GM18505 (cell line): ENCODE measurements around the gene SEPTIN7.
A peak's percentile ranks its signal among the peaks of the same experiment; 100 is the strongest.

Source experiments
- ATAC-seq: cut with Tn5 transposase; IDR thresholded peaks from one replicate; pipeline ENCODE4 v1.9.1; 2021; ENCODE audit not compliant: unreplicated experiment
- POLR2A ChIP-seq: IDR thresholded peaks from 4 replicates; pipeline ENCODE4 v1.6.1; 2011; ENCODE audit warnings: borderline replicate concordance; ENCODE audit not compliant: insufficient read depth, insufficient read length; ENCODE audit errors: extremely low read depth

Gene SEPTIN7

DNA sequence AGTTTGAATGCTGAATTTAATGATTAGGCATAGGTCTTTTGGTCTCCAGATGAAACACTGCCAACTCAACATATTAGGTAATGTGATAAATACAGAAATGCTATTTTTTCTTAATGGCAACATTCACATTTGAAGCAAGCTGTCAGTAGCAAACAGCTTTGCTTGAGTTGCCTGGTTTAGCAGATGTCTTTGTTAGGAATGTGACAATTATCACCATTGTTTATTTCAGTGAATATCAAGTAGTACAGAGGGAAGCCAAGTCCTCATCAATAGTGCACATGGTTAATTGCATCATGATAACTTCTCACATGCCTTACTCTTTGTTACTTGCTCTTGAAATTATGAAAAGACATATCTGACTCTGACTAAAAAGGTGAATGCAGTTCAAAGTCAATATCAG lies 23.7 kb upstream of the SEPTIN7 start:
- TF ChIP-seq POLR2A = no peak

DNA sequence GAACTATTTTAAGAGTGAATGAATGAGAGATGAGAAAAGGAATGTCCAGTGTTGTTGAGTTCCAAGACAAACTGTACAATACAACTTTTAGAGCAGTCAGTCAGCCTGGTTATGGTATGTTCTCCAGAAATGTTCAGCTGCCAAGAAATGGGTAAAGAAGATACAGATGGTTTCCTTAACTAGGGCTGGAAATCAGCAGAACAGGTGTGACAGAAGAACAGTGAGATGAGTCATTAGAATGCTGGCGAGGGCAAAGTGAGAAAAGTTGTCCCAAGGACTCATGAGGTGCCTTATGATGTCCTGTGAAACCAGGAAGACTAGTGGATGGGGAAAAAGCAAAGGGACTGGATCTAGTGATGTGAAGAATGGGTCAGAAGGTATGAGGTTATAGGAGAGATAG lies 20.8 kb upstream of the SEPTIN7 start:
- ATAC-seq = no peak
- TF ChIP-seq POLR2A = no peak

More for the DNA sequence above, 23.7 kb upstream of the SEPTIN7 start:
- no peak for ATAC-seq

DNA sequence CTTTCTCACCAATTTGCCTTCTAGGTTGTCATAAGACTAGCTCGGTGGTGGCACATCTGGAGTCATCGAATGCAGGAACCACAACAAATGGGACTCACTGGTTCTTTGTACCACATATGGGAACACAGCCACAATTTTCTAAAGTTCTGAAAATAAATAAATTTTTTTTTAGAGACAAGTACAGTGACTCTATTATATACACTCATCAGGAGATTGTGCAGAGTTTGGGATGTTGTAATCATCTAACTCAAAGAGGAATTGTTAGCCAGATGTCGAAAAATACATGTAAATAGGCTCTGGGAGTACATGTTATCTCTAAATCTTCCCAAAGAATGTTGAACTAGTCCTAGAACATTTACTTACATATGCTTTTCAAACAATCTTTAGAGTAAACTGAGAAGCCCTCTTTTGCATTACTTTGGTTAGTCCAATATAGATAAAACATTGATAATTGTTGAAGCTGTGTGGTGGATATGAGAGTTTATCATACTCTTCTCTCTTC lies 19.6 kb upstream of the SEPTIN7 start:
- ATAC-seq = no peak
- TF ChIP-seq POLR2A = no peak

DNA sequence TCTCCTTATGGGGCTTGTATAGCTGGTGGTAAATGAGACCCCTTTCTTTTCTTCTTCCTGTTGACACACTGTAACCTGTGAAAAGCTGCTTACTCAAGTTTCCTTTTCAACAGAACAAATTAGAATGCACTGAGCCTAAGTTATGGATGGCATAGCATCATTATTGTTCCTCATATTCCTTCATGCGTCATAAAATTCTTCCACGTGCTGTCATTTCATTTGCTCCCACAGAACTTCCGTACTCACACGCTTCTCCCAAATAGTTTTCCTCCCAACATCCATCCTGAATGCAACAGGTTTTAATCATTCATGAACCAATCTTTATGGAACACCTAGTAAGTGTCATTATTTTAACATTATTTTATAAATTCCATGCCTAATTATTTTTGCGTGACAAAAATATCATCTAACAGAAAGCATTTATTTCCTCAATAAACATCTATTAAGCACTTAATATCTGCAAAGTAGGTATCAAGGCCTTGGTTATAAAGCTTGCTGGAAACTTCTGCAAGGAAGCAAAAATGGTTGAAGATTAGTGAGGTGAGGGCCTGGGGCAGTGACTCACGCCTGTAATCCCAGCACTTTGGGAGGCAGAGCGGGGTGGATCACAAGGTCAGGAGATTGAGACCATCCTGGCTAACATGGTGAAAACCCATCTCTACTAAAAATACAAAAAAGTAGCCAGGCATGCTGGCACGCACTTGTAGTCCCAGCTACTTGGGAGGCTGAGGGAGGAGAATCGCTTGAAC lies 18.9 kb upstream of the SEPTIN7 start:
- no peak for TF ChIP-seq POLR2A
- no peak for ATAC-seq

DNA sequence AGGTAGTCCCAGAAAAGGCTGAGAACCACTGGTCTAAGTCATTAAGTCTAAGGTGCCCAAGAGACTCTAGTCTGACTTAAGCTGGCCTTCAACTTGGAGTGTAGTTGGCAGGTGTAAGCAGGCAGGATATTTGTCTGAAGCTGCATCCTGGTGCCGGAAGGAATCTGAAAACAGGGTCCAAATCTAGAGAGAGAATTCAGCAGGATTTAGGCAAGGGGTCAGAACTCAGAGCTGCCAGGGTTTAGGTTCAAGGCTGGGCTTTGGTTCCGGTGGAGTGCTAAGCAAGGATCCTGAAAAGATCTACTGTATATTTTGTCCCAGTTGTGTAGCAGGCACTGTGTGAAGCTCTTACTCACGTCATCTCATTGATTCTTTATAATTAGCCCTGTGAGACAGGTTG lies 16.5 kb upstream of the SEPTIN7 start:
- TF ChIP-seq POLR2A = no peak
- no peak for ATAC-seq

DNA sequence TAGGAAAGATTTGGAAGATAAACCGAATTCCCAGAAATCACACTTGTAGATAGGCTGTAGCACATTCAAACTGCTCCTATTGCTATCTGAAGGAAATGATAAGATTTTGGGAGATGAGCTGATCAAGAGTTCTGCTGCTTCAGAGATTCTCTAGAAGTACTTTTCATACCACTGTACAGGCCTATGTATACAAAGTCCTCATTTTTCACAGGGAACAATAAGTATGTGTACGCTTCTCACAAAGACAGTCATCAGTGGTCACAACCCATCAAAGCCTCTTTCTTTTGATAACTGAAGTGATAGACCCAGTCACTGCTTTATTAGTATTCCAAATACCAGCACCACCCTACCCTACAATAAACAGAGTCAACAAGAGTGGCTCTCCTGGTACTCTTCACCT lies 15.6 kb upstream of the SEPTIN7 start:
- TF ChIP-seq POLR2A = no peak
- ATAC-seq = no peak

DNA sequence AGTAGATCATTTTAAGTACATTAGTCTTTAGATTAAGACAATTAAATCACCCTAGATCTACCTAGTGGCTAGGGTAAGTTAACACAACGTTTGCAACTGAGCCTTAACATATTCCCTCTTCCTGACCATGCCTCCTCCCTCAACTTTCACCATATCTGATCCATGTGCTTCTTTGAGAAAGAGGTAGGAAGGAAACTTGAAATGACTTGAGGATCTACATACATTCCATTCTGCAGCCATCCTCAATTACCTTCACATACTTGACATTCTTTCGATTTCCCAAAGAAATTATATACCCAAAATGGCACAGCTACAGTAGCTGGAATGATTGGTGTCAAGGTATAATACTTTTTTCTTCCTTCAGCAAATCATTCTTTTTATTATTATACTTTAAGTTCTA lies 12.9 kb upstream of the SEPTIN7 start:
- no peak for ATAC-seq
- no peak for TF ChIP-seq POLR2A

DNA sequence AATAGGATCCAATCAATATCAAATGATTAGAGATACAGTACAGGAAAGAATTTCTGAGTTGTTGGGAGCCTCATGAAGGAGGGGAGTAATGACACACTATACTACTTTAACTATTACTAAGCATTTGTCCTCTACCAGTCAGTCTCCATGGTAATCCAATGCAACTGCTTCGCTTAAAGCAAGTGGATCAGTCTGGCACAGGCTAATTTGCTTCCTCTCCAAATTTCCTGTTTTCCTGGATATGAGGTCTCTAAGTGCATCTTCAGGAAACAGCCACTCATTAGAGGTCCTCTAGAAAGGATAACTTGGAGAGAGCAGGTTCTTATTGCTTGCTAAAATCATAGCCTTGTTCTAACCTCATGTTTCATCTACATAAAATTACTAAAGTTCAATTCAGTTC lies 8.4 kb upstream of the SEPTIN7 start:
- TF ChIP-seq POLR2A = no peak
- ATAC-seq = no peak

DNA sequence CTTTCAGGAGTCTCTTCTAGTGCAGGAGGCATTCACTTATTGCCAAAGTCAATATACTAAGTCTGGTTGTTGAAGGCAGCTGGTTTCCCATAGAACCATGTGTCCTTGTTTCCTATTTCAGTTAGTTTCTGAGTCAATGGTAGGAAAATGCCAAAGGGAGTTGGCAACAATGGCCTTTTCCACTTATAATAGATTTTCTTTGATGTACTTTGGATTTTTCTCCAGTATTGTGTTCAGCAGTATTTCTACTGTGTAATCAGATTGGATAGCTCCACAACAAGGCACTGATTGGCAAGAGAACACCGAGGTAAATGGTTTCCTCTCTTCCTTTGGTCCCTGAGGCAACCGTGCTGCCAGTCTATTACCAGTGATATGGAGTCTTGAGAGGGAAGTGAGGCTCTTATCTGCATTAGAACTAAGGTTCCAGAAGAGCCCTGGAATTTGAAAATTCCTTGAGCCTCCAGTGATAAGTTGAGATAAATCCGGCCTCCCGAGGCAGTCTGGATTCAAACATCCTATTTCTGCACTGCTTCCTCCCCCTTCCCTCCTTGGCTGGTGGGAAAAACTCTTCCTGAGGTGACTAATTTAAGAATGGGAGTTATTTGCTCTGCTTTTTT lies 7.9 kb upstream of the SEPTIN7 start:
- ATAC-seq = no peak

DNA sequence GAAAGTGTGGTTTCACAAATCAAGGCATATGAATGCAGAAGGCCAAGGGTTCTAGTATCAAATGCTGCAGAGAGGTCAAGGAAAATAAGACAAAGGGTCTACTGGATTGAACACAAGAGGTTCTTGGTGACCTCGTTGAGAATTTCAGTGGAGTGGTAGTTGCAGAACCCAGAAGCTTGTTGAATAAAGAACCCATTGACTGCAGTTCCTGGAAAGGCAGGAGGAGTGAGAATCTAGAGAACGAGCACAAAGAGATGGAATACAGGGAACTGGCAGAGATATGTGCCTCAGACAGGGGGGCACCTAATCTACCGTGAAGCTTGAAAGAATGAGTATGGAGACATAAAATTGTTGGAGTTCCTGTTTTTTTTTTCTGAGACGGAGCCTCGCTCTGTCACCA lies 3.5 kb upstream of the SEPTIN7 start:
- no peak for ATAC-seq
- no peak for TF ChIP-seq POLR2A

More for the DNA sequence above, 7.9 kb upstream of the SEPTIN7 start:
- no peak for TF ChIP-seq POLR2A

DNA sequence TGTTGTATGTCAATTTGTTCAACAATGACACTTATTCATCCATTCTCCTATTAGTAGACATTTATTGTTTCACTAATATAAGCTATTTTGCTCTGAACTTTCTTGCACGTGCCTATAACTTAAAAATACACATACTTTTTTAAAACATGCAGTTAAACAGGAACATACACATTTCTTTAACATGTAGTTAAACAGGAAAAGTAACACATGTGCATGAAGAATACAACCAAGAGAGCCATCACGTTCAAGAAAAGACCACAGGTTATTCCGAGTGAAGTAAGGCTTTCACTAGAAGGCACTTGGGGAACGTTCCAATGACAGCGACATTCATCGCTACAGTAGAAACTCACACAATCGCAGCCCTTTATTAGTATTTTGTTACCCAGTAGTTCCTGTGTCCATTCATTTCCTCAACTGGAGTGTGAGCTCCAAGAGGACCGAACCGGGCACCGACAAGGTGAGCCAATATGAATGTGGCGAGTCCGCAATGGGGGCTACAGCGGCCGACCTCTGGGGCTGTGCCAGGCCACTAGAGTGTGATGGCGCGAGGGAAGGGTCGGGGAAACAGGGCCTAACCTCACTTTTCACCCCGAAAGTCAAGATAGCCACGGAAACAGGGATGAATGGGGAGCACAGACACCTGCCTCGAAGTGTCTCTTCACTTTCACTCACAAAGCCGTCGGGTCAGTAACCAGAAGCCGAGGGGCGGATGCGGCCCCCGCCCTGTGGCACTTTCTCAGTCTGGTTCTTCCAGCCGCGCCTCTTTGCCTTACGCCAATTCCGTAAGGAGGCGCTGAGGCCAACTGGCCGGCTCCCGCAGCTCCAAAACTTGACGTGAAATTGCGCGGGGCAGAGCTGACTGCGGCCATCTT lies 775 bp upstream of the SEPTIN7 start:
- peak; percentile 88 for TF ChIP-seq POLR2A
- peak; percentile 49 for ATAC-seq

DNA sequence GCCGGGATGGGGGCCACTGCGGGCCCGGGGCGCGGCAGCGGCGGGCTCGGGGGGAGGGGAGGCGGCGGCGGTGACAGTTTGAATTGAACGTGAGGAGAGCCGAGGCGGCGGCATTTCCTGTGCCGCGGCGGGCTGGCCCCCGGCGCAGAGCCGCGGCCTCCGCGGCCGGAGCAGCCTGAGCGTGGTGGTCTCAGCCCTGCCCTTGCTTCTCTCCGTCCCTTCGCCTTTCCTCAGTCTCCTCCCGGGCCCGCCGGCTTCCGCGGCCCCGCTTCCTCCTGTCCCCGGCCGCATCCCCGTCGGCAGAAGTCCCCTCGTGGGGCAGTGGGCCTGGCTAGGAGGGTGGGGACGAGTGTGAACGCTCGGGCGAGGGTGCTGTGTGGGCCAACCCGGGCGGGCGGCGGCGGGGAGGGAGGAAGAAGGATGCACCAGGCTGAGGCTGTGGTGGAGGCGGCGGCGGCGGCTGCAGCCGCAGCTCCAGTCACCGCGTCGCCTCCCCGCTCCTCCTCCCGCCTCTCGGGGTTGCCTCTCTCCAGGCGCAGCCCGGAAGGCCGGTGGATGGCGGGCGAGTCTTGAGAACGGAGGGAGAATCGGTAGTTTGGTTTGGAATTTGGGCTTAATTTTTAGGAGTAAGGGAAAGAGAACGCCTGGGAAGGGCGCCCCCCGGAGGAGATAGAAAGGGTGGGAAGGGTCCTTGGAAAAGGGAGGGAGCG lies 690 bp downstream of the SEPTIN7 start:
- ATAC-seq = peak; percentile 29
- TF ChIP-seq POLR2A = peak; percentile 58

DNA sequence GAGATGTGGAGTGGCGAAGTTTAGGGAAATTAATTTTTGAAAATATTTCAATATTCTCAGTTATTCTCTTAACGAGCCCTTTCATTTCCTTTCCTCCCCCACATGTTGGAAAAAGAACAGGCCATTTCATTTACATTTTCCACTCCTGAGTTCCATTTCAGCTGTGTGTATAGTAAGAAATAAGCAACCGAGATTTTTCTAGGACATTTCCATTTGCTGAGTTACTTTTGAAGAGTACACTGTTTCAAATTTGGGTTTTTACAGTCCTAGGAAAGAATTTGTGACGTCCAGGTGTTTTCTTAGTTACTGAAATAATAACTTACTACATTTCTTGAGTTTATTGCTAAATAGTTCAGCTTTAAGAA lies 1.2 kb downstream of the SEPTIN7 start:
- no peak for TF ChIP-seq POLR2A

More for the DNA sequence above, 1.2 kb downstream of the SEPTIN7 start:
- ATAC-seq = no peak
